Thoracic aorta (tissue), 2 donors: ENCODE data around the gene ZCCHC9. TPM values are rescaled to one million over a fixed set of nuclear protein-coding genes. Genes with fewer than 3 reads are reported as not detected.
"Not testable (repeated sequence)": the region's sequence is repeated elsewhere in the genome, so short reads cannot be mapped to it uniquely, and the experiment has no call there.

ENCODE experiments used
- ATAC-seq: fragments of 150-250 bp; one replicate; pipeline ENCODE4 v1.8.0; 2017; ENCODE audit warnings: low read depth; ENCODE audit not compliant: insufficient number of reproducible peaks, low FRiP score
- DNase-seq: peaks from one replicate; pipeline ENCODE4 v3.0.0-alpha.2; 2020; ENCODE audit warnings: low spot score
- H3K27ac ChIP-seq, 2 donors: fragments of 200-600 bp; sonication (generic); 1 replicate in 1 of 2; 2 replicates in 1 of 2; pipeline ENCODE4 v1.5.1; 2016; ENCODE audit warnings: mild to moderate bottlenecking in 2 of 2, moderate library complexity in 2 of 2
- H3K27me3 ChIP-seq: fragments of 200-600 bp; sonication (generic); replicated peaks from 2 replicates; pipeline ENCODE4 v1.6.0; 2016; ENCODE audit warnings: mild to moderate bottlenecking; ENCODE audit not compliant: insufficient read depth
- H3K36me3 ChIP-seq: fragments of 200-600 bp; sonication (generic); one replicate; pipeline ENCODE4 v1.5.1; 2016
- H3K4me1 ChIP-seq, 2 donors: fragments of 200-600 bp; sonication (generic); 1 replicate in 1 of 2; 2 replicates in 1 of 2; pipeline versions ENCODE4 v1.5.1 to v1.6.0; 2016; ENCODE audit warnings: low read depth in 2 of 2, mild to moderate bottlenecking in 1 of 2; ENCODE audit not compliant: control insufficient read depth in 1 of 2
- H3K4me3 ChIP-seq: fragments of 200-600 bp; sonication (generic); 2 replicates; pipeline ENCODE4 v1.5.1; 2016; ENCODE audit warnings: mild to moderate bottlenecking
- H3K9me3 ChIP-seq: fragments of 200-600 bp; sonication (generic); 2 replicates; pipeline ENCODE4 v1.5.1; 2016
- CTCF ChIP-seq: fragments of 200-600 bp; sonication (generic); IDR thresholded peaks from one replicate; pipeline ENCODE4 v1.5.1; 2019; ENCODE audit warnings: antibody characterized with exemption
- total RNA-seq, 2 donors: library from RNA; depleted of rRNA; stranded (reverse); fragments of >200 nt; gene quantifications; one replicate each; pipeline versions ENCODE4 v1.1.0 to v1.2.3, GENCODE V29; 2016

Gene ZCCHC9
- total RNA-seq, 2 donors from 2014 or later = 4.9 to 22.1 TPM

- Histone ChIP-seq H3K27ac (no peak overlapping the region), H3K9me3 (no peaks in the 10 kb centered on the region), H3K4me1 (no peaks in the 10 kb centered on the region), H3K36me3 (no peaks in the 10 kb centered on the region), H3K27me3 (no peaks in the 10 kb centered on the region), H3K4me3 (no peak overlapping the region)
- no peak for ATAC-seq
- no peak for DNase-seq
- TF ChIP-seq CTCF = no peak
These were observed 33.1 kb downstream of the ZCCHC9 start for GRCh38 chr5:81334304-81335061.

GRCh38 chr5:81335946-81336345 is 34.6 kb downstream of the ZCCHC9 start:
- Histone ChIP-seq H3K9me3 (no peaks in the 10 kb centered on the region), H3K4me3 (no peak overlapping the region), H3K4me1 (no peaks in the 10 kb centered on the region), H3K36me3 (no peaks in the 10 kb centered on the region), H3K27ac (no peak overlapping the region), H3K27me3 (no peaks in the 10 kb centered on the region)
- DNase-seq (no peak), ATAC-seq (no peak)
- no peak for TF ChIP-seq CTCF

- Histone ChIP-seq H3K36me3 (no peaks in the 10 kb centered on the region), H3K4me1 (no peaks in the 10 kb centered on the region), H3K4me3 (no peak overlapping the region), H3K9me3 (no peaks in the 10 kb centered on the region), H3K27ac (no peak overlapping the region), H3K27me3 (no peaks in the 10 kb centered on the region)
- DNase-seq (no peak), ATAC-seq (no peak)
- TF ChIP-seq CTCF = no peak
These were observed 35.2 kb downstream of the ZCCHC9 start for GRCh38 chr5:81336556-81336955.

GRCh38 chr5:81337803-81338202 is 36.4 kb downstream of the ZCCHC9 start:
- TF ChIP-seq CTCF = no peak
- Histone ChIP-seq H3K27ac (no peak overlapping the region), H3K9me3 (no peaks in the 10 kb centered on the region), H3K27me3 (no peaks in the 10 kb centered on the region), H3K4me1 (no peaks in the 10 kb centered on the region), H3K4me3 (no peak overlapping the region), H3K36me3 (no peaks in the 10 kb centered on the region)
- ATAC-seq (no peak), DNase-seq (no peak)

- H3K9me3 ChIP-seq, H3K27ac ChIP-seq, H3K4me1 ChIP-seq, H3K36me3 ChIP-seq, H3K4me3 ChIP-seq, DNase-seq, ATAC-seq, H3K27me3 ChIP-seq: not testable (repeated sequence)
These were observed 36.8 kb downstream of the ZCCHC9 start for GRCh38 chr5:81338213-81338612.

GRCh38 chr5:81344736-81345135 is 43.3 kb downstream of the ZCCHC9 start:
- H3K4me1 ChIP-seq = no peaks in the 10 kb centered on the region
- no peak for TF ChIP-seq CTCF

More at GRCh38 chr5:81344736-81345135, 43.3 kb downstream of the ZCCHC9 start:
- DNase-seq (no peak), ATAC-seq (no peak)
- no peaks in the 10 kb centered on the region for H3K27me3 ChIP-seq
- H3K9me3 ChIP-seq = no peaks in the 10 kb centered on the region
- H3K36me3 ChIP-seq = no peaks in the 10 kb centered on the region
- H3K4me3 ChIP-seq = no peak overlapping the region
- H3K27ac ChIP-seq = no peak overlapping the region
